Hematopoietic multipotent progenitor cell treated with erythropoietin and hydrocortisone succinate and interleukin-3 and kit ligand, for 6 days (in vitro differentiated cells): ENCODE measurements around the gene KIAA1191.
"Not testable (repeated sequence)": the region's sequence is repeated elsewhere in the genome, so short reads cannot be mapped to it uniquely, and the experiment has no call there.

Source experiments
- DNase-seq: peaks from one replicate; pipeline ENCODE4 v3.0.0-alpha.2; 2015

The KIAA1191 gene, protein sequence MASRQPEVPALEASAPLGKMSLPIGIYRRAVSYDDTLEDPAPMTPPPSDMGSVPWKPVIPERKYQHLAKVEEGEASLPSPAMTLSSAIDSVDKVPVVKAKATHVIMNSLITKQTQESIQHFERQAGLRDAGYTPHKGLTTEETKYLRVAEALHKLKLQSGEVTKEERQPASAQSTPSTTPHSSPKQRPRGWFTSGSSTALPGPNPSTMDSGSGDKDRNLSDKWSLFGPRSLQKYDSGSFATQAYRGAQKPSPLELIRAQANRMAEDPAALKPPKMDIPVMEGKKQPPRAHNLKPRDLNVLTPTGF

DNA sequence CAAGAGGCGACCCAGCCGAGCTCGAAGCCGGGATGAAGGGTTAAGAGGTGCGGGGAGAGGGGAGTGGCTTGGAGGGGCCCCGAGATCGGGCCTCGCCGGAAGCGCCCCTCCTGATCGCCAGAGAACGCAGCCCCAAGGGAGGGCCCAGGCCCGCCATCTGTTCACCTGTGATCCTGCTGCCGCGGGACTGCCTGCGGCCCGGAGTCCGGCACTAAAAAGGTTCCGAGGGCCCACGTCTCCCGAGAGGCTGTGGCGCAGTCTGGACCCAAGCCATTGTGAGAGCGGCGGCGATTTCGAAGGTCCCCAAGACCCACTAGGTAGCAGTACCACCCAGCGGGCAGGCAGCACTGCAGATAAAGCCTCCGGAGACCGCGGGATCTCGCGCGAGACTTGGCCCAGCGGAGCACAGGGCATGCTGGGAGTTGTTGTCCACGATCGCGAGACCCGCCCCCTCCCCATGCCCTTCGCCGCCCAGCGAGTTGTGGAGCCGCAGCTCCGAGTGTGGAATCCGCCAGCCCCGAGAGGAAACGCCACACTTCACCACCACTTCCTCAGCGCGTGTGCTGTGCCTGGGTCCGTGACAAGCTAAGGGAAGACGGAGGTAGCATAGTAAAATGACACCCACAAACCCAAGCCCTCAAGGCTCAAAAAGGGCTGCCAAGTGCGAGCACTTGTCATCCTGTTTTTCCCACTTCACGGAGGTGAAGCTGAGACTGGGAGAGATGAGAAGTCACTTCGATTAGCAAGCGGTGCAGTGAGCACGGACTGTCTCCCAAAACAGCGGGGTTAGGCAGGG lies at the start of gene KIAA1191:
Gene KIAA1191 (minus strand): TSS at position 328 of the 796 bp plus-strand sequence. CDS start 2,256 bp downstream, outside the sequence.
- peak; percentile 94 for DNase-seq

DNA sequence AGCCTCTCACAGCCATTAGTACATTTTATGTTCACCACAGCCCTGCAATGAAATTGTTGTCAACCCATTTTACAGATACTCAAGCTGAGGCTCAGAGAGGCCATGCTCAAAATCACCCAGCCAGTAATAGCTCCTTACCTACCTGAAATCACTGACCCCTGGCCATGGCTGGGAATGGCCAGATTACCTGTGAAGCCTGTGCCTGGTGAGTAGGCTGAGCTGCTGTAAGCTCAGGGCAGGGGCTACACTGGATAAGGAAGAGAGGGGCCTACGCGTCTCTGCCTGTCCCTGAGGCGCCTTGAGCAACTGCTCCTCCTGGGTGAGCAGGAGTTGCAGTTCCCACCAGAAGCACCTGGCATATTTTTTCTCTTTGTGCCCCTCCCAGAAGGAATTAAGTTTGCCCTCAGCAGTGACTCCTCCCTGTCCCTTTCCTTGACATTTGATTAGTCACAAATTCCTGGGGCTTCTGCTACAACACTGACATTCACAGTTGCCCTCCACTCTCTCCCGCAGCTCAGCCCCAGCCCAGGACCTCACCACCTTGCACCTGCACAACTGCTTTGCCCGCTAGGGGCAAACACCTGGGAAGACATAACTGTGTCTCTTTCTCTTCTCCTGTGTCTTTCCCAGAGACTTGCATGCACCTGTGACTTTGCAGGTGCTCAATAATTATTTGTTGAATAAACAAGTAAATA lies 49.1 kb upstream of the KIAA1191 start:
- DNase-seq, result no peak

DNA sequence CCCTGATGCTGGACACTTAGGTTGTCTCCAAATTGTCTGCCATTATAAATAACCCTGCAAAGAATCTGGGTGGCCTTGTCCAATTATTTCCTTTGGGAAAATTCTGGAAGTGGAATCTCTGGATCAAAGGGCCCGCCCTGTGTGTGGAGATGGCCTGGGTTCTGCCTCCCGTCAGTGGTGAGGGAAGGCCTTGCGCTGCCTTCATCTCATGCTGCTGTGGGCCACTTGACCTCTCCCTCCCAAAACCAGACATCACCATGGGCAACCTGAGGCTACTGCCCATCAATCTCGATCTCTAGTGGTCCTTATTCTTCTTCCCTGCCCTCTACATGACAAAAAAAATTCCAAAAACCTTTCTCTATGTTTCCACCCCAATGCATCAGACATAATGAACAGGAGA lies 48.2 kb upstream of the KIAA1191 start:
- no peak for DNase-seq

DNA sequence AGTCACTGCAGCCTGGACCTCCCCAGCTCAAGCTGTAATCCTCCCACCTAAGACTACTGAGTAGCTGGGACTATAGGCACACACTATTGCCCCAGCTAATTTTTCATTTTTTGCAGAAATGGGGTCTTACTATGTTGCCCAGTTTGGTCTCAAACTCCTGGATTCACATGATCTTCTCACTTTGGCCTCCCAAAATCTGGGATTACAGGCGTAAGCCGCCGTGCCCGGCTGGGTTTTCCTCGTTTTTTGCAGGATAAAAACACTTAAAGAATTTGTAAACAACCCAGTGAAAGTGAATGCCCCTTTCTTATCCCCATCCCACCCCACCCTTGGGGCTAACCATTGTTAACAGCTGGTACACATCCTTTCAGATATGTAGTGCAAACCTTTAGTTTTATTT lies 47.0 kb upstream of the KIAA1191 start:
- DNase-seq, result no peak

DNA sequence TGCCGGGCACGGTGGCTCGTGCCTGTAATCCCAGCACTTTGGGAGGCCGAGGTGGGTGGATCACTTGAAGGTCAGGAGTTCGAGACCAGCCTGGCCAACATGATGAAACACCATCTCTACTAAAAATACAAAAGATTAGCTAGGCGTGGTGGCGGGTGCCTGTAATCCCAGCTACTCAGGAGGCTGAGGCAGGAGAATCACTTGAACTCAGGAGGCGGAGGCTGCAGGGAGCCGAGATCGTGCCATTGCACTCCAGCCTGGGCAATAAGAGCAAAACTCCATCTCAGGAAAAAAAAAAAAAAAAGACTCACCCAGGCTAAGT lies 46.6 kb upstream of the KIAA1191 start:
- not testable (repeated sequence) for DNase-seq

DNA sequence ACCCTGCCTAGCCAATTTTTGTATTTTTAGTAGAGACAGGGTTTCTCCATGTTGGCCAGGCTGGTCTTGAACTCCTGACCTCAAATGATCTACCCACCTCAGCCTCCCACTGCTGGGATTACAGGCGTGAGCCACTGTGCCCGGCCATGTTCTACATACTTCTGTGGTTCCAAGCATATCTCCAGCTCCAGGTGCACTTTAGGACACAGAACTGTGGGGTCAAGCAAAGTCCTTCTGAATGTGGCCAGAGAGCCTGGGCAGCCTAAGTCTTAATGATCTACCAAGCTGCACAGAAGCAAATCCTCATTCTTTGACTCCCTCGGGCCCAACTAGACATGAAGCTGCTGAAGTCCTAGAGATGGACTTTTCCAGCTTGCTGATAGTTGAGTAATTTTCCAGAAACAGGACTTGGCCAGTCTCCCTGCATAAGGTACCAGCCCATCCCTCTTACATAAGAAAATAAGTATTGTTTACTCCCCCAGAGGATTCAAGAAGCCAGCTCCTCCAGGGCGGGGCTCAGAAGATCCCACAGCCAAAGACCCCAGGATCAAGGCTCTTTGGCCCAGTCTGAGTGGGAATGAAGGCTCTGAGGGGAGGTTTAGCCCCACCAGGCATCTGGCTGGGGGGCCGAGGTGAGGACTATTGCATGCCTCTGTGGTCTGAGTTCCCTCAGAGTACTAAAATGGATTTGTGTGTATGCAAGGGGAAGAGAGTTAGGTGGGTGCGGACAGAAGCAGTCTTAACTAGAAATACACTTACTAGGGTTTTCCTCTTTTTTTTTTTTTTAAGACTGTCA lies 46.1 kb upstream of the KIAA1191 start:
- no peak for DNase-seq

DNA sequence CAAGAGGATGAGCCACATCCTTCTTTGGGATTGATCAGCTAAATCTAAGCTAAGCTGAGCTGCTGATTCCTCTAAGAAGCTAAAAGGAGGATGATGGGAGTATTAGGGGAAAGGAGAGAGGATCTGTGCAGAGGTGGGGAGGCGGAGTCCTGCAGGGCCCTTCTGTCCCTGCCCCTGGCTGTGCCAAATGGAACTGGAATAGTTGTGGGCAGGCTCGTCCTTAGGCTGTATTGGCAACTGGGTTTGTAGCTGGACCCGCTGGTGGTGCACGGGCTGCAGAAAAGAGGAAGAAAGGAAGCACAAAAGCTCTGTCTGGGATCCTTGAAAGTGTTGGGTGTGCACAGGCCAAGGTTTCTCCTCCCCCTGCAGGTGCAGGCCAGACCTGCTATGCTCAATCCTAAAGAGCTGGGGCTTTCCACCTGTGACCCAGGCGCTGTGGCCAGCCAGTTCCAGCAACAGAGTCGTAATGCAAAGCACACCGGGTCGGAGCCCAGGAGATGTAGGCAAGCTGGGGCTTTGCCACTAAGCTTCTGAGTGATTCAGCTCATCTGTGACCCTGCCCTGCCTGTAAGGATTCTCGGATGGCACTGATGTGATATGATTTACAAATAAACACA lies 45.0 kb upstream of the KIAA1191 start:
- no peak for DNase-seq

DNA sequence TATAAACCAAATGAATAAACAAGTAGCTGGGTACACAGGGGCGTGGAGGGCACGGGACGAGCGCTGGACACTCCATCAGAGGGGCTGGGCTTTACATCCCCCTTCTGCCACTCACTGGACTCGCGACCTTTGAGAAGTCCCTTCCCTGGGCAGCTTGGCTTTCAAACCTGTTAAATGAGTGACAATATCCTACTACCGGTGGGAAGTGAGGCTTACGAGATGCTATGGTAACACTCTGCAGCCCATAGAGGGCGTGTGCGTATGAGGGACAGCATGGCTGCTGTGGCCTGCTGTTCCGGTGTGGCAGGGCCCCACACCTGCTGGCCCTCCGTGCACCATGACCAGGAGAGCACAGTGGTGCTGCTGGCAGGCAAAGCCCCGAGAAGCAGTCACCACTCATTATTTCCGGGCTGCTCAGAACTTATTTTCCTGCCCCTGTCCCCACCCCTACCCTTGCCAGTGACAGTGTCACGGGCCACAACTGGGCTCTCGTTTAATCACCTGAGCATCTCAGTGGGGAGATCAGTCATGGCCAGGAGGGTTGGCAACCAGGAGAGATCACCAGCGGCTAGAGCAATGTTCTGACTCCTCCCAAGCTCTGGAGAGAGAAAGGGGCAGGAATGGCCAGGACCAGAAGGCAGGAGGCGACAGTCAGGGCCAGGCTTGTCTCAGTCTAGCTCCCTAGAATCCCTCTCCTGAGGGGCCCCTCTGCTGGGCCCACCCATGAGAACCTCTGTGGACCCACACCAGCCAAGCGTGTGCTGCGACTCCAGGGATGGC lies 44.3 kb upstream of the KIAA1191 start:
- DNase-seq, result no peak

DNA sequence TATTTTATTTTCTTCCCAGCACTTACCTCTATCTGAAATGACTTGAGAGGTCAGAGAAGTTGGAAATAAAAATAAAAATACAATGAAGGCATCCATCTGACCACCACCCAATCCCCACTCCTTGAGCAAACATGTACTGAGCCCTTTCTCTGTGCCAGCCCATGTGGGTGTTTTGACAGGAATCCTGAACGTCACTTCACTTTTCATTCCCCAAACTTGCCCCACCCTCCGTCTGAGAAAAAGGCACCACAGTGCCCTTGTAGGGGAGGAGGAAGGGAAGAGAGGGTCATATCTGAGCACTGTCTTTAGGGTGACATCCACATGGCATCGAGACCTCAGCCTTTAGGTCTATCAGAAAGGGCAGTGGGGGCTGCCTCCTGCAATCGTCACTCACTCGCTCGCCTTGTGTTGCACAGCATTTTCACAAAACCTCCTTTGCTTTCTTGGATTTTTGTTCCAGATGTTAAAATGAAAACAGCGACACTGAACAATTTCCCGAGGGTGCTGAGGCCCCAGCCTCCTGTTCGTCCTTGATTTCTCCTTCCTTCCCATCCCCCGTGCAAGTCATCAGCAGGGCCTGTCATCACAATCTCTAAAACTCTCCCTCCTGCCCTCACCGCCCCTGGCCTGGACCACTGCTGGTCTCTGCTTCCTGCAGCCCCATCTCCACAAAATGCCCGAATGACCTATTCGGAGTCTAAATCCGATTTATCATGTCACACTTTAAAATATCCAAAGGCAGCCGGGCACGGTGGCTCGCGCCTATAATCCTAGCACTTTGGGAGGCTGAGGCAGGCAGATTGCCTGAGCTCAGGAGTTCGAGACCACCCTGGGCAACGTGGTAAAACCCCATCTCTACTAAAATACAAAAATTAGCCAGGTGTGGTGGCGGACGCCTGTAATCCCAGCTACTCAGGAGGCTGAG lies 40.0 kb upstream of the KIAA1191 start:
- DNase-seq, result no peak

DNA sequence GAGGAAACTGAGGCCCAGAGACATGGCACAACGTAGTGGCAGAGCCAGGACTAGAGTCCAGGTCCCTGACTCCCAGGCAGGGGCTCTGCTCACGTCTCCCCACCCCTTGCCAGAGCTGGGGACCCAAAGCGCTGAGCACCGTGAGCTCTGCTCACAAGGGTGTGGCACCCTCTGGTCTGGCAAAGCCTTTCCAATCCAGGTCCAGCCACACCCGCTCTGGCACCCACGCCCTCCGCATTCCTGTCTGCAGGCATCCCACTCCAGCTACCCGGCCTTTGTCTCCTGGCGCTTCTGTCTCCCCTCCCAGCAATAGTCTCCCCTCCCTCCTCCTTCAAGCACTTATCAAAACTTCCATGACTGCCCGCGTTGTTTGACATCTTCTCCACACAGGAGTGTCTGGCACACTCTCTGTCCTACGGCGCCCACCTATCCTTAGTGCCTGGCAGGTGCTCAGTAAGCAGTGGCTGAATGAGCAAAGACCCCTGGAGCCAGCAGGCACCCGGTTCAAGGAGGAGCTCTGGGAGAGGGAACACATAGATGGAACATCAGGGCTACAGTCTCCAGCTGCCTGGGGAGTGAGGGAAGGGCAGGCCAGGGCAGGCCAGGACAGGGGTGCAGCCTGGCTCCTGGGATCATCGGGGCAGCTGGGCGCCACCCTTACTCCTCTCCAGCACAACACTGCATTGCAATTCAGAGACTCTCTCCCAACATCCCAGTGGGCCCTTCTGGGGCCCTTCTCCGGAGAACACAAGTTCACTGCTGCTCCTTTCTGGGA lies 39.0 kb upstream of the KIAA1191 start:
- no peak for DNase-seq

DNA sequence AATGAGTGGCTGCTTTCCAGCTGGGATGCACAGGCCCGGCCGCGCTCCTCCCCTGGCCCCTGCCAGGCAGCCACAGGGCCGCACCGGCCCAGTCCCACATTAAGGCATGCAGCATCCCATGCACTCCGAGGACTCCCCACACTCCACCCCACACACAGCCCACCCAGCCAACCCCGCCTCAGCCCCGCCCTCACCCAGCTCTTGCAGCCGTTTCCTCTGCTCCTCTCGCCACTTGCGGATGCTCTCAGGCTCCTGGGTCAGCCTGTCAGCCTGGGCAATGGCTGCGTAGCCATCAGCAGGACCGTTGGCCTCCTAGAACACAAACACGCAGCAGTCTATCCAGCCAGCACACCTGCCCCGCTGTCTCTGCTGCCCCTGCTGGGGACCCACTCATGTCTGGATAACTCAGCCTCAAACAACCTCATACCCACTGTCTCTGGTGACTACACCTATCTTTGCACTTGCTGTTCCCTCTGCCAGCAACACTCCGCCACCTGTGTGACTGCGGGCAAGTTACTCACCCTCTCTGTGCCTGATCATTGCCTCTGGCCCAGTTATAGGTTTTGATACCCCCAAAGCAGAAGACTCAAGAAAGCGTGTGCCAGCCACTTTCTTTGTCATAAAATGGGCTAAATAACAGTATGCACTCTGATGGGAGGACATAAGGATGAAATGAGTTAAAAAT lies 36.3 kb upstream of the KIAA1191 start:
- no peak for DNase-seq

DNA sequence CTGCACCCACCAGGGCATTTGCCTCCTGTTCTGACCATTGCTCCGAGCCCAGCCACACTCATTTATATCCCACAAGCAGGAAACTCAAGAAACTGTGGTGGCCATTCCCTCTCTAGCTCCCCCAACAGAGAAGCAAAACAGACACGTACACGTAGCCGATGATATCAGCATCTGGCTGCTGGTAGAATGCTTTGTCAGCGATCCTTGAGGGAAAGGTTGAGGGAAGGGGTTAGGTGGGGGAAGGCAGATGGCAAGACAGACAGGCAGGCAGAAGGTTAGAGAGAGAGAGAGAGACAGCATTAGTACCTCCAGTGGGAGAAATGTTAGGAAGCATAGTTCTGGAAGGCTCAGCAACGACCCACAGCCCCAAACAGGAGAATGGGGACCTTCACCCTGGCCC lies 34.8 kb upstream of the KIAA1191 start:
- DNase-seq, result no peak

DNA sequence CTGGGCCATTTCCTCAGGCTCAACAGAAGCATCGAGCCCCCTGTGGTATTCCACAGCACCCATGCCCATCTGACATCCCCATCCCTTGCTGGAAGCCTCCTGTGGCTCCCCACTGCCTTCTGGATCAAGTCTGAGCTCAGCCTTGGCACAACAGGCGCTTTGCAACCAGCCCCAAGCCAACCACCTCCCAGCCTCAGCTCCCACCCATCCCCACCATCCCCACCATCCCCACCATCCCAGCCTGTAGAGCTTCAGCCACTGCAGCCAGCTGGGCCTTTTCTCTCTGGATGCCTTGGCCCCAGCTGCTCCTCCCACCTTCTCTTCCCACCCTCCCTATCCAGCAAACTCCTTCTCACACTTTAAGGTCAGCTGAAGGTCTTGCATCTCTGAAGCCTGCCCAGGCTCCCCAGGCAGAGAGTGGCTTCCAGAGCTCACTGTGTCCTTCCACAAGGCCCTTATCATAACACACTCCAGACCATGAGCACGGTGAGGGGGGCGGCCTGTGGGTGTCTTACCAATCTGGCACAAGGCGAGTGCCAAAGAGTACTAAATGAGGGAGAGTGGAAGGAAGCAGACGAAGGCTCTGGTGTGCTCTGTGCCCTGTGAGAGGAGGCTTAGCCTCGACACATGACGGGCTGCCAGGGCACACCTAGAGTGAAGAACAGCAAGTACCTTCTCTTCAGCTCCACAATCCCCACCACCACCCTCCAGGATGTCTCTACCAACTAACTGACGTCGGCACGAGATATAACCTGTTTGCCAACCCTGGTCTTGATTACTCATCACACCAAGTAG lies 33.5 kb upstream of the KIAA1191 start:
- no peak for DNase-seq

DNA sequence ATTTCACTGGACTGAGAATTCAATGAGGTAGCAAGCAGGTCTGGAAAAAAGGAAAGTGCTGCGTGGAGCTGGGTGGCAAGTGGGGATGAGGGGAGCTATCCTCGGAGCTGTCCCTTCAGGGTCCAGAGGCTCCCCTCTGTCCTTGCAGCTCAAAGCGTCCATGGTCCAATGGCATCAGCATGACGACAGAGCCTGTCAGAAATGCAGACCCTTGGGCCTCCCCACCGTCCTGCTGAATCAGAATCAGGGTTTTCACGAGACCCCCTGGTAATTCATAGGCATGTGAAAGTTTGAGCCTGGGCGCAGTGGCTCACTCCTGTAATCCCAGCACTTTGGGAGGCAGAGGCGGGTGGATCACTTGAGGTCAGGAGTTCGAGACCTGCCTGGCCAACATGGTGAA lies 32.5 kb upstream of the KIAA1191 start:
- no peak for DNase-seq

DNA sequence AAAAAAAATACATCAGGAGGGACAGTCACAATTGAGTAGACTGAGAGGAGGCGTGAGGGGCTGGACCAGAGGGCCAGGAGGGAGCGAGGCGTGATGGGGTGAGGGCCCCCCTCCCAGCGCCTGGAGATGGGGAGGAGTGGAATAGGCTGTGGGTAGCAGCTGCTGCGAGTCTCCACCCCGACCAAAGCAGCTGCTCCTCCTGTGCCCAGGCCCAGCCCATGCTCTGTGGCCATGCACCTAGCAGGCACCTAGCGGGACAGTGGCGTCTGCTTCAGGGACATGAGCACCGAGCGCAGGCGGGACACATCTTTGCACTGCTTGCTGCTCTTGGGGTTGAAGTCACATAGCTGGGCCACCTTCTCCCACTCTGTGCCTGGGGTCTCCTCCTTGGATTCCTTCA lies 31.0 kb upstream of the KIAA1191 start:
- DNase-seq, result no peak

DNA sequence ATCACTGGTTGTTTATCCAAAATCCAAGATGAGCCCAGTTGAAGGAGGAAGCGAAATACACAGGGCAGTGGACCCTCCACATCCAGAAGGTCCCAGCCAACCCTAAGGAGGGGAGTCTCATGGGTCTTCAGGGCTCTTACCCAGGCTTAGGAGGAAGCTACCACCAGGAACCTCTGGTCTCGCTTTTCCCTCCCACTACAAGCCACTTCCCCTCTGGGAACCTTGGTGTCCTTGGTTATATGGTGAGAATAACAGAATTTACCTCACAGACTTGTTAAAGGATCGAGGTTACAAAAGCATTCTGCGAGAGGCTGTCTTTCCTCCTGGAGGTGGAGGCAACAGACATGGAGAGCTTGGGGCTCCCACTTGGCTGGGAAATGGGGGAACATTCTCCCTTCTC lies 30.4 kb upstream of the KIAA1191 start:
- DNase-seq, result no peak

DNA sequence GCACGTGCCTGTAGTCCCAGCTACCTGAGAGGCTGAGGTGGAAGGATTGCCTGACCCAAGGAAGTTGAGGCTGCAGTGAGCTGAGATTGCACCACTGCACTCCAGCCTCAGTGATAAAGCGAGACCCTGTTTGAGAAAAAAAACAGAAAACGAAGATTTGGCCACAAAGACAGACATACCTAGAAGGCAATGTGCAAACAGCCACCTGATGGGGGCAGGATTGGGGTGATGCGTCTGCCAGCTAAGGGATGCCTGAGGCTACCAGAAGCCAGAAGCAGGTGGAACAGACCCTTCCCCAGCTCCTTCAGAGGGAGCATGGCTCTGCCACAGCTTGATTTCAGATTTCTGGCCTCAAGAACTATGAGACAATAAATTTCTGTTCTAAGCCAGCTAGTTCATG lies 29.9 kb upstream of the KIAA1191 start:
- no peak for DNase-seq
